Measurements from ENCODE around the gene SSBP3.

Gene SSBP3

GRCh38 chr1:54282101-54282847 is 123.9 kb downstream of the SSBP3 start:
- no peak for DNase-seq

GRCh38 chr1:54280651-54281050 is 125.5 kb downstream of the SSBP3 start:
- DNase-seq = no peak

- DNase-seq = no peak
Observed at GRCh38 chr1:54279457-54279856, 126.7 kb downstream of the SSBP3 start.

GRCh38 chr1:54278941-54279422 is 127.2 kb downstream of the SSBP3 start:
- no peak for DNase-seq

- DNase-seq = no peak
Observed at GRCh38 chr1:54277451-54278341, 128.5 kb downstream of the SSBP3 start.

- DNase-seq = no peak
Observed at GRCh38 chr1:54276617-54277450, 129.4 kb downstream of the SSBP3 start.

GRCh38 chr1:54275349-54275748 is 130.8 kb downstream of the SSBP3 start:
- peak; percentile 36 for DNase-seq

- no peak for DNase-seq
Observed at GRCh38 chr1:54274881-54275280, 131.3 kb downstream of the SSBP3 start.

GRCh38 chr1:54274448-54274847 is 131.7 kb downstream of the SSBP3 start:
- no peak for DNase-seq

- DNase-seq = no peak
Observed at GRCh38 chr1:54273795-54274163, 132.4 kb downstream of the SSBP3 start.

GRCh38 chr1:54273092-54273794 is 133.0 kb downstream of the SSBP3 start:
- DNase-seq = peak; percentile 49

- no peak for DNase-seq
Observed at GRCh38 chr1:54272772-54273091, 133.5 kb downstream of the SSBP3 start.

- no peak for DNase-seq
Observed at GRCh38 chr1:54272134-54272533, 134.1 kb downstream of the SSBP3 start.

- DNase-seq = no peak
Observed at GRCh38 chr1:54271341-54271740, 134.9 kb downstream of the SSBP3 start.

GRCh38 chr1:54270543-54270942 is 135.7 kb downstream of the SSBP3 start:
- no peak for DNase-seq

GRCh38 chr1:54268762-54269297 is 137.4 kb downstream of the SSBP3 start:
- DNase-seq = no peak

- DNase-seq = no peak
Observed at GRCh38 chr1:54267815-54268761, 138.1 kb downstream of the SSBP3 start.

- DNase-seq = no peak
Observed at GRCh38 chr1:54266908-54267307, 139.3 kb downstream of the SSBP3 start.

GRCh38 chr1:54266195-54266594 is 140.0 kb downstream of the SSBP3 start:
- no peak for DNase-seq

- no peak for DNase-seq
Observed at GRCh38 chr1:54265659-54266058, 140.5 kb downstream of the SSBP3 start.

GRCh38 chr1:54265126-54265525 is 141.1 kb downstream of the SSBP3 start:
- no peak for DNase-seq

Measured in GOT3 (cell line).